GM11168 (cell line): ENCODE data around the gene CSRNP3.
"Not testable (repeated sequence)": the region's sequence is repeated elsewhere in the genome, so short reads cannot be mapped to it uniquely, and the experiment has no call there.

ENCODE experiments used
- in situ Hi-C: fragments of 300-500 bp; cut with MboI; formaldehyde crosslinking; loops from one replicate; pipeline ENCODE4 v1.12.0; 2022; ENCODE audit warnings: low sequenced_read_pairs; ENCODE audit not compliant: unreplicated experiment

The CSRNP3 gene

DNA sequence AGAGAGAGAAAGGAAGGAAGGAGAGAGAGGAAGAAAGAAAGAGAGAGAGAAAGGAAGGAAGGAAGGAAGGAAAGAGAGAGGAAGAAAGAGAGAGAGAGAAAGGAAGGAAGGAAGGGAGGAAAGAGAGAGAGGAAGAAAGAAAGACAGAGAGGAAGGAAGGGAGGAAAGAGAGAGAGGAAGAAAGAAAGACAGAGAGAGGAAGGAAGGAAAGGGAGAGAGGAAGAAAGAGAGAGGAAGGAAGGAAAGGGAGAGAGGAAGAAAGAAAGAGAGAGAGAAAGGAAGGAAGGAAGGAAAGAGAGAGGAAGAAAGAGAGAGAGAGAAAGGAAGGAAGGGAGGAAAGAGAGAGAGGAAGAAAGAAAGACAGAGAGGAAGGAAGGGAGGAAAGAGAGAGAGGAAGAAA is 196.6 kb downstream of the CSRNP3 start:
- in situ Hi-C loops, result not testable (repeated sequence)

DNA sequence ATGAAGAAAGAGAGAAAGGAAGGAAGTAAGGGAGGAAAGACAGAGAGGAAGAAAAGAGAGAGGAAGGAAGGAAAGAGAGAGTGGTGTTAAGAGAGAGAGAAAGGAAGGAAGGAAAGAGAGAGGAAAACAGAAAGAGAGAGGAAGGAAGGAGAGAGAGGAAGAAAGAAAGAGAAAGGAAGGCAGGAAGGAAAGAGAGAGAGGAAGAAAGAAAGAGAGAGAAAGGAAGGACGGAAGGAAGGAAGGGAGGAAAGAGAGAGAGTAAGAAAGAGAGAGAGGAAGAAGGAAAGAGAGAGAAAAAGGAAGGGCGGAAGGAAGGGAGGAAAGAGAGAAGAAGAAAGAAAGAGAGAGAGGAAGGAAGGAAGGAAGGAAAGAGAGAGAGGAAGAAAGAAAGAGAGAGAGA is 197.1 kb downstream of the CSRNP3 start:
- in situ Hi-C loops, result no loop called here

DNA sequence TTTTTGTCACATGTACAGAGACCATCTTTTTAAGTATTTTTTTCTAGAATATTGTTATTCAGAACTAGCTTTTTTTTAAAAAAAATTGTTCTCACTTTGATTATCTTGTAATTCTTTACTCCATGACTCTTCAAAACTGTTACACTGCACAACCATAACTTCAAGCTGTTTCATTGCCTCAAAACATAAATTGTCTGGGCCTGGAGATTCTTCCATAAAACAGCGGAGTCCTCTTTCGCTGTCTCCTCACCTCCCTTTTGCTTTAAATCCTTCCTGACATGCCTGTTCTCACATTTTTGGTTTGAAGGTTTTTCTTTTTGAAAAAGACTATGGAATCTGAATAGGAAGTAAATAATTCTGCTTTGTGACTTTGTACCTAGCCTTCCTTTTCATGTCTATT is 197.9 kb downstream of the CSRNP3 start:
- in situ Hi-C loops, result no loop called here

DNA sequence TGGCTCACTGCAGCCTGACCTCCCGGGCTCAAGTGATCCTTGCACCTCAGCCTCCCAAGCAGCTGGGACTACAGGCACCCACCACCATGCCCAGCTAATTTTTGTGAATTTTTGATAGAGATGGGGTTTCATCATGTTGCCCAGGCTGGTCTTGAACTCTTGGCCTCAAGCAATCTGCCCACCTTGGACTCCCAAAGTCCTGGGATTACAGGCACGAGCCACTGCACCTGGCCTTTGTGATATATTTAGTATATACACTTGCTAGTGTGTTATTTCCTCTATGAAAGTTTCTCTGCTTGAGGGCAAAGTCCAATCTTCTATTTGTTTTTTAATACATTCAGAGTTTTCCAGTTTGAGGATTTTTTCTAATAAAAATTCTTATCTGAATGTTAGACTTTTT is 205.3 kb downstream of the CSRNP3 start:
- in situ Hi-C loops, result no loop called here

DNA sequence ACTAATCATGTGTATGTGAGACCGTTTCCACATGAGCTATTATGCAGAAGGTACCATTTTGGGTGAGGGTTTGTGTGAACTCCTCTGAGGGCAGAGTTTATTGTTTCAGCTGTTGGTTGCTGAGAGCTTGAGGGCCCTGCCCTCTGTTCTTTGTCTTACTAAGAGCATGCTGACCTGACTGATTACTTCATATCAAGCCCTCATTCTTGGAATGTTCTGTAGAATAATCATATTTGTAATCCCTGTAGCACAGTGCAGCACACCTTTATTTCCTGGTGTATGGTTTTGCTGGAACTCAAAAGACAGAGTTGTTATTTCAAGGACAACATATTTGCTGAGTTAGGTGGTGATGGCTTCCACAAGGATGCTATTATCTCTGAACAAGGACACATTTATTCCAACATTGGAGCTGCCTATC is 206.1 kb downstream of the CSRNP3 start:
- in situ Hi-C loops, result no loop called here

DNA sequence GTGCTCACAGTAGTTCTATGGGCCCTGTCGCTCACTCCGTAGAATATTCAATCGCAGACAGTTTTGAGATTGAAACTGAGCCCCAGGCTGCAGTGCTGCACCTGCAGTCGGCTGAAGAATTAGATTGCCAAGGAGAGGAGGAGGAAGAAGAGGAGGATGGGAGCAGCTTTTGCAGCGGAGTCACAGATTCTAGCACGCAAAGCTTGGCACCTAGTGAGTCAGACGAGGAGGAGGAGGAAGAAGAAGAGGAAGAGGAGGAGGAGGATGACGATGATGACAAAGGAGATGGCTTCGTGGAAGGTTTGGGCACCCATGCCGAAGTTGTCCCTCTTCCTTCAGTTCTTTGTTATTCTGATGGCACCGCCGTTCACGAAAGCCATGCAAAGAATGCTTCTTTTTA is 209.4 kb downstream of the CSRNP3 start:
- in situ Hi-C loops, result no loop called here

DNA sequence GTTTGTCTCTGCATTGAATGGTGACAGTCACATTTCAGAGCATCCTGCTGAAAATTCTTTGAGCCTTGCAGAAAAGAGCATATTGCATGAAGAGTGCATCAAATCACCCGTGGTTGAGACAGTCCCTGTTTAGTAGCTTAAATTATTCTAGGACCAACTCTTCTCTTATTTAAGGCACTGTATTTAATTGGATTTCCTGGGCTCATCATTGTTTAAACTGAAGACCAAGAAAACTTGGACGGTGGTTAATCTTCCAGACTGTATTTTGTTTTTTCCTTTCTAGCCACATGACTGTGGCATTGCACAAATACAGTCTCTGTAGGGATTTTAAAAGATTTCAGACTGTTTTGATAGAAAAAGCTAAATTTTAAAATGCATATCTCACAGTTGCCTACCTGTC is 210.1 kb downstream of the CSRNP3 start:
- in situ Hi-C loops, result no loop called here

DNA sequence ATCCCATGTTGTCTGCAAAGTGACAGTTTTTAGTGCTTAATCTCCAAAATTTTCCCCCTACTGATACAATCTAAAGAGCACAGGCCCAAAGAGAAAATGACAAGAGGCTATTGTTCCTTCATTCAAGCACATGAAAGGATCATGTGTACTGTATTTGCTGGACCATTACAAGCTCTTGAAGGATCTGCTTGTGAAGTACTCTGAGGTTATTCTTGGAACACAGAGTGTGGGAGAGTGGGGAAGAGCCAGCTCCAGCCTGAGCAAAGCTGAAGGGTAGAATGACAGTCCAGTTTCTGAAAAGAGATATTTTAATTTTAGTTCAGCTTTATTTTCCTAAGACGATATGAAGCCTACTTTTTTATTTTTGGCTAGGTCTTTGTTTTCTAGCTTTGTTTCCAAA is 212.3 kb downstream of the CSRNP3 start:
- in situ Hi-C loops, result no loop called here

DNA sequence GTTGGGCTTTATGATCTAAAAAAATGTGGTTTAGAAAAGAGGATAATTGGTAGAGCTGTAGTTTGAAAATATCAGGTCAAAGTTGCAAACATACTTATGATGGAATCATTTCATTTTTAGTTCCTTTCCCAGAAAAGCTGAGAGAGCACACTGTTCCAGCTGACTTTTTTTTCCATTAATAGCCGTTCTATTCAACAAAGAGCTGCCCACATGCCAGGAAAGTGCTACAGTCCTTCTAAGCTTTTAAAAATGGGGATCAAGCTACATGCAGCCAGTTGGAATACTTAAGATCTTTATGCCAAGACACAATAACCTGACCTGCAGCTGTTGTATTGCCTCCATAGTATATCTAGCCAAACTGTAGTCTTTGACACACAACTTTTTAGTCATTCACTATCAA is 213.0 kb downstream of the CSRNP3 start:
- in situ Hi-C loops, result no loop called here

DNA sequence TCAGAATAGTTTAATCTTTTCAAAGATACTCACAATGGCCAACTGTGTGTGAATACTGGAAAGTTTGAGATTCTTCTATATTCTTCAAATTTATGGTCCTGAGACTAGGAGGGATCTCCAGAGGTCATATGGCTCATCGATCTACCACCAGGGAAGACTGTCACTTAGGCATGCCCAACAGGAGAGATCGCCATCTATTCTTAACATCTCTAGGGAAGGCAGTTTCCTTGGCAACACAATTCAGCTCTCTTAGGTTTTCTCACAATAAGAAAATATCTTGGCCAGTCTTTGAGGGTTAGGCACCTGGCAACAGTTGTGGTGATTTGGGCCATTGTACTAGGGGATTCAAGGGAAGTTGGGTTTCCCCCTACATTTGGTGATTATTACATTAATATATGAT is 217.3 kb downstream of the CSRNP3 start:
- in situ Hi-C loops, result no loop called here

DNA sequence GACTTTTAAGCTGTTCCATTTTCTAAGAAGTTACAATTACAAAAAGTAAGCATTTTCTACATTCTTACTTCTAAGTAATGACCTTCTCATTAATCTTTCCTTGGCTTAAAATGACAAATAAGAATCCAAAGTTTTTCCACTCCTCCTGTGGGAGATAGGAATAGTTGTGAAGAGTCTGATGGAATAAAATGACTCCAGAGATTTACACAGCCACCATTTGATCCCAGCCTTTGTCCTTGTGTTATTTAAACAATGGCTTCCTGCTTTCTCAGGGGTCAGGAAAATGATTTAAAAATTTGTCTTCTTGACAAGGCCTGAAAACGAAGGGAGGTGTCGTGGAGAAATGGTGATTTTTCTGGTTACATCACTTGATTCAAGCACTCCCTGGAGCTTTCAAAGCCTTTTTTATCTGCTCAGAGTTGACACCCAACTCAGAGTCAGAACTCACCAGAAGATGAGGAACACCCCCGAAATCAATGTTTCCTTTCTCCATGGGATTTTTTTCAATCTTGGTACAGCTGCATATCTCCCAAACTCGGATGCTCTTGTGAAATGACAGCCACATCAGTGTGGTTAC is 218.0 kb downstream of the CSRNP3 start:
- in situ Hi-C loops, result no loop called here

DNA sequence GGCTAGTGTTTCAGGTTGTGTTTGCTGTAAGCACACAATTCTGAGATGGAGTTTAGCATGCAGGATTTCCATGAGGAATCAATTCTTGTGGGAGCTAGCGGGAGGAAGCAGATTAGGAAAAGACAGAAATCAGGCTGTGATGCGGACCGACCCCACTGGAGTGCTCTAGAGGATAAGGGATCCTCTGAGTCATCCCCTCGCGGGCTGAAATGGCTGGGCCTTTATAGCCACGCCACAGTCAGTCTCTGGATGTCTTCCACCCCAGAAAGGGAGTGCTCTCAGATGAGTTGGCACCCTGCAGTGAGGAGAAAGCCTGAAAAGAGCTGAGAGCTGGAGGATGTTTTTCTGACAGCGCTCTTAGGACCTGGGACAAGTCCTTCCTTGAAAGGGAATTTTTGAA is 222.1 kb downstream of the CSRNP3 start:
- in situ Hi-C loops, result no loop called here

DNA sequence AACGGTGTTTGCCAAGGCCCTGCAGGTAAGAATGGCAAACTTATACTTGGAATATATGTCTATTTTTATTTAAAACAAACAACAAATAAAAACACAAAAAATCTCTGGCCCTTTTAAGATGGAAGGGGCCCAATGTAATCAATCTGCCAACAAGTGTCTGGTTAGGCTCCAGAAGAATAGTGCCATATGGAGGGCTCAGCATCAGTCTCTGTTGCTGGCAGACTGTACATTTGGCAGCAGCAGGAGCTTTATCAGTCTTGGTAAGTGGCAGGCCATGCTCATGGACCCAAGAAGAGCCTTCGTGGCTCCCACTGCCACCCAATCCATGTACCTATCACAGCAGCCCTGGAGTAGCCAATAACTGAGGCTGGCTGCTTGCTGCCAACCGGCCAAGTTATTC is 223.4 kb downstream of the CSRNP3 start:
- in situ Hi-C loops, result no loop called here

DNA sequence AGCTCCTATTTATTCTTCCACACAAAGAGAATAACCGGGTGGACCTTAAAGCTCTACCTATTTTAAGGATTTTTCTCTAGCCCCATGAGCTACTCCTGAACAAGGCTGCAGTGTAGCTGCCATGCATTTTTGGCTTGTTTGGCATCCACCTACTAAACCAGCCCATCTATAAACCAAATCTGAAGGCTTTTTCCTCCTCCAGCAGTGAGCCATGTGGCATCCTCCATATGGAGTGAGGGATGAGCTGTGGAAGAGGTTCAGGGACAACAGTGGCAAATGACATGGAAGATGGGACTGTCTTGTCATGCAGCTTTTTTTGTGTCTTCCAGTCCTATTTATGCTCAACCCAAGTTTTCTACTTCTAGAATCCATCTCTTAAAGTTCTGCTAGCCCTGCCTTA is 224.3 kb downstream of the CSRNP3 start:
- in situ Hi-C loops, result no loop called here

DNA sequence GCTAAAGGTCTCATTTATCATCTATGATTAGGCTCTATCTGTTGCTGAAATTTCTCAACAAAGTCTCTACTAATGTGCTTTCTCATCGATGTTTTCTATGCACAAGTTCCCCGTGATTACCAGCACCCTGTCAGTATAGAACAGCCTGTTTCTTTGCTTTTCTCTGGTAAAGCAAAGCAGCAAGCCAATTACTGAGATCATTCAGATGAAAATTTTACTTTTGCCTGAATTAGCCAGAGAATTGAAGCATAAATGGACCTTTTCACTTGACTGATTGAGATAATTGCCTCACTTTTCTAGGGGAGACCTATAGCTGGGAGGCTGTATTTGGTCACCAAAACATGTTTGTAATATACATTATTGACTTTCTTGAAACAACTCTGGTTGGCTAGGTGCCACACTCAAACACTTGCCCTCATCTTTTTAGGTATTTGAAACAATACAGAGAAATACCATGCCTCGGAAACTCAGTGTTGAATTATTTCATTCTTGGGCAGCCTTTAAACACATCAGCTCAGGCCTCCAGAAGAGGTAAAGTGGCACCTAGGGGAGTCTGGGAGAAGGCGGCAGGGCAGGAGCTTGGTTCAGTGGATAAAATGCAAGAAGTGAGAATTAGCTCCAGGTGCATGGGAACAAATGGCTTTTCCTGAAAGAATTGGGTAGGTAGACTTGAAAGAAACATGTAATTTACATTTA is 228.4 kb downstream of the CSRNP3 start:
- in situ Hi-C loops, result no loop called here

DNA sequence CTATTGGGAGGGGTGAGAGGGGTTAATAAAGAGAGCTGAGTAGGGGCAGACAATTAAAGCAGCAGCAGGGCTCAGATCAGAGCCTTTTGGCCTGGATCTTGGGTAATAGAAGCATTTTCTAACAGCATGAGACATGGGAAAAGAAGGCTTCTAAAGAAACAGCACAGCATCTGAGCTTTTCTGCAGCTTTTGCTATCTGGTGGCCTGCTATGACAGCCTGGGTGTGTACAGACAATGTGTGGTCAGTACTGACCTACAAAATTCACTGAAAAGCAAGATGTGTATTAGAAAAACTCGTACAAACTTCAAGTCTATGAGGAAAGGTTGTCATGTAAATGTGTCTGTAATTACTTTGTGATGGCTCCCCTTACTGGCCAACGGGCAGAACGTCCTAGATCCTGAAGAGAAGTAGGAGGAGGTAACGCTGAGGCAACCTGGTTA is 229.0 kb downstream of the CSRNP3 start:
- in situ Hi-C loops, result no loop called here

DNA sequence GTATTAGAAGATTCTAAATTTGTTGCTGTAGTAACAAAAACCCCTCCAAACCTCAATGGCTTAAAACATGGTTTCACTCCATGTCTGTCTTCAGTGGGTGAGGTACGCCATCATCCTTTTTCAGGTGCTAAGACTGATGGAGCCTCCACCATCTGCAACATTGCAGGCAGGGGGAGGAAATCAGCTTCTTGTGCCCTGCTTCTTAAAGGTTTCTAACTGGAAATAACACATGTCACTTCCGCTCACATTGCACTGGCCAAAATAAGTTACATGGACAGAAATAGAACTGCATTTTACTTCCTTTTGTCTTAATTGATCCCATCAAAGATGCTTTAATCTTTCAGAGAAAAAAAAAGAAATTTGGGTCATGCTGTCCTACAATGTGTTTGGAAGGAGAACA is 230.4 kb downstream of the CSRNP3 start:
- in situ Hi-C loops, result no loop called here

DNA sequence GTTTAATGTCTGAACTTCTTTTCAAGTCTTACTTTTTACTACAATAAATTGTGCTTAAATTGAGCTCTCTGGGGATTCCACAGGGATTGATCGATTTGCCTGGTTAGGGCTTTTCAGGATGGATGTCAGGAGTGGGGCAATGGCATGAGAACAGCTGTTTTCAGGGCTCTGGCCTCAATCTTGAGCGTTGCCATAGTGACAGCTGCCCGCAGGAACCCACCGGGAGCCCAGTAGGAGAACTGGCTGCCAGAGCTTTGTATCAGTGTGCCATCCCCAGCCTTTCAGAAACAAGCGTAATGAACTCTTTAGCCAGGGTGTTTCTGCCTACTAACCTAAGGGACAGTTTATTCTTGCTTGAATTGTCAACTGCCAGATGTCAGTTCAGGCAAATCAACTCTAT is 231.0 kb downstream of the CSRNP3 start:
- in situ Hi-C loops, result no loop called here

DNA sequence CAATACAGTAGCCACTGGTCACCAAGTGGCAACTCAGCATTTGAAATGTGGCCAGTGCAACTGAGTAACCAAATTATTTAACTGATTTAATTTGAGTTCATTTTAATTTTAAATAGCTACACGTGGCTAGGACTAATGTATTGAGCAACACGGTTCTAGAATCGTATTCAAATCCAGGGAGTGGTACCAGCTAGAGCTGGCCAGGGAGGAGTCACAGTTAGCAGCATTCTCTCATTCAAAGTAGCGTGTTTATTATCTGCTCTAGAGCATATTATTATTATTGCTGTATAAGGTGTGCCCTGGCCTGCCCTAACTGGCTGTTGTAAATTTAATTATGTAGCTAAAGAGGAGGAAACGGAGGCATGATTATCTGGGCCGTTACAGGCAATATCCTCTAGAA is 231.6 kb downstream of the CSRNP3 start:
- in situ Hi-C loops, result no loop called here

DNA sequence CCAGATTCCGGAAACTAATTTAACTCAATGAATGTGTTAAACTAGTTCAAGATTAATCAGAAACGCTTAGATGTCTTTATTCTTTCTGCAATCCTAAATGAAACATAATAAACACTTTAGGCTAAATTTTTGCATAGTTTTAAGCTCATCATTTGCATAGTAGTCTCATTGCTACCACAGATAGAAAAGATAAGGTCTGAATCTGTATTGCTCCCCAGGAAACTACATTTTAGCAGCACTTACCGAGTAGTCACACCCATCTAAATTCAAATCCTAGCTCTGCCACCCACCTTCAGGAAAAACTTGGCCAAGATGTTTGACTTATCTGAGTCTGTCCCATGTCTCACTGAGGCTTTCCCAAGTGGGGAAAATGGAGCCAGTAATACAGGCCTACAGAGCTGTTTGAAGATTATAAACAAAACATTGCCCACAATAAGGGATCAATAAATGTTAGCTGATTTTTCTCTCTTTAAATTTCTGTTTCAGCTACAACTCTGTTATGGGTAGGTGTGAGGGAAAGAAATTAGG is 237.5 kb downstream of the CSRNP3 start:
- in situ Hi-C loops, result no loop called here

DNA sequence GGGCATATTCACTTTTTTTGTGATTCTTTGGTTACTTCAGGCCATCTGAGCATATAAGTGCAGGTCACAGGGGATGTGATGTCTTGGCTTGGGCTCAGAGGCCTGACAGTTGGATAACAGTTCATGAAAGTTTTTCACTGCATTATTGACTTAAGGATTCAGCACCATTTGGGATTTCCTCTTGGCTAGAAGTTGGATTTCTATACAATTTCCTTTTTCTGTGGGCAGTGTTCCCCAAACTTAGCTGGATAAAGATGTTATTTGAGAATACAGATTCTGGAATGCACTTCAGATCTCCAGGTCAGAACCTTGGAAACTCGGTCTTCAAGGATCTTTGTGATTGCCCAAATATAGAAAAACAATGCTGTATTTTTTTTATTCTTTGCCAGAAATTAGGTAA is 246.6 kb downstream of the CSRNP3 start:
- in situ Hi-C loops, result no loop called here

DNA sequence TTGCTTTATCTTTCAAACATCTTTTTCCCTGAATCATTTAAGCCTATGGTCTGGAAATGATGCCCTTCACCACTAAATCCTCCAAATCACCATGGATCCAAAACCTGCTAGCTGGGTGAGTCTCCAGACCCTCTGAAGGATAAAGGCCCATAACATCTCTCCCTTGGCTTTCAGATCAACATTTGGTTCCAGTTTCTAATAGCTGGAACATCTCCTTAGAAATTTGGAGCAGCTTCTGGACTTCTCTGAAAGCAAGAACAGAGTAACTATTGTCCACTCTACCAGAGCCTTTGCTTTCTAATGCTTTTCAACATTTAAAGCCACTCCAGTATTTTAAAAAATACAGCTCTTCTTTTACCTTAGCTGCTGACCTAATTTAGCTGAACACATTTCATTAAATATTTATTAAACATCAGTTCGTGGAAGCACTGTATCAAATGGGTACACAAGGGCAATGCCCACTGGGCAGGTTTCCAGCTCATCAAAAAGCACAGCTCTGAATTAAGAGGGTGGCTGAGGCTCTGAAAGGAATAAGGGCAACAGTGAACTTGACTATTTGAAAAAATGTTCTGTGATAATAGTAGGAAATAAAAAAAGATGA is 249.2 kb downstream of the CSRNP3 start:
- in situ Hi-C loops, result no loop called here
